DOHH2 (cell line): Measurements from ENCODE around the gene LMO3.

Source experiments
- H3F3A ChIP-seq: fragments of 200-600 bp; sonication (generic), shearing (Covaris generic); 2 replicates; pipeline ENCODE4 v1.6.0; 2016; ENCODE audit warnings: antibody characterized with exemption, mild to moderate bottlenecking; ENCODE audit not compliant: control insufficient read depth, insufficient read depth
- H3K27ac ChIP-seq: fragments of 200-600 bp; sonication (generic); 2 replicates; pipeline ENCODE4 v1.5.1; 2014; ENCODE audit warnings: low read depth, mild to moderate bottlenecking, low read length, moderate library complexity
- H3K27me3 ChIP-seq: fragments of 200-600 bp; sonication (generic); 2 replicates; pipeline ENCODE4 v1.6.1; 2014; ENCODE audit warnings: mild to moderate bottlenecking, low read length, mixed read lengths; ENCODE audit not compliant: control insufficient read depth
- H3K36me3 ChIP-seq: fragments of 200-600 bp; sonication (generic); 2 replicates; pipeline ENCODE4 v1.6.1; 2014; ENCODE audit warnings: mild to moderate bottlenecking, low read length, moderate library complexity, mixed read lengths; ENCODE audit not compliant: control insufficient read depth
- H3K4me1 ChIP-seq: fragments of 200-600 bp; sonication (generic); 2 replicates; pipeline ENCODE4 v1.6.1; 2014; ENCODE audit warnings: mild to moderate bottlenecking, low read length, mixed read lengths; ENCODE audit not compliant: control insufficient read depth
- H3K4me2 ChIP-seq: fragments of 200-600 bp; sonication (generic); 2 replicates; pipeline ENCODE4 v1.6.0; 2014; ENCODE audit warnings: mild to moderate bottlenecking, low read length, moderate library complexity
- H3K4me3 ChIP-seq: fragments of 200-600 bp; sonication (generic); 2 replicates; pipeline ENCODE4 v1.5.1; 2014; ENCODE audit warnings: mild to moderate bottlenecking, low read length, mixed read lengths
- H3K79me2 ChIP-seq: fragments of 200-600 bp; sonication (generic); 2 replicates; pipeline ENCODE4 v1.6.1; 2014; ENCODE audit warnings: mild to moderate bottlenecking, low read length, mixed read lengths; ENCODE audit not compliant: control insufficient read depth
- H3K9me2 ChIP-seq: fragments of 200-600 bp; sonication (generic); replicated peaks from 2 replicates; pipeline ENCODE4 v1.6.1; 2014; ENCODE audit warnings: mild to moderate bottlenecking, low read length, mixed read lengths; ENCODE audit not compliant: control insufficient read depth
- H3K9me3 ChIP-seq: fragments of 200-600 bp; sonication (generic); 2 replicates; pipeline ENCODE4 v1.6.1; 2014; ENCODE audit warnings: antibody characterized with exemption, low read length, mixed read lengths; ENCODE audit not compliant: control insufficient read depth, insufficient read depth
- H4K20me1 ChIP-seq: fragments of 200-600 bp; sonication (generic); 2 replicates; pipeline ENCODE4 v1.6.0; 2014; ENCODE audit warnings: low read depth, mild to moderate bottlenecking, antibody characterized with exemption, low read length, moderate library complexity; ENCODE audit not compliant: control insufficient read depth, insufficient read depth
- EZH2phosphoT487 ChIP-seq: fragments of 200-600 bp; sonication (generic); IDR thresholded peaks from 2 replicates; pipeline ENCODE4 v1.6.1; 2017; ENCODE audit warnings: borderline replicate concordance, mild to moderate bottlenecking, antibody characterized with exemption, low read length, moderate library complexity, mixed read lengths
- TF ChIP-seq, protein P1 (sequence below): fragments of 200-600 bp; sonication (generic); IDR thresholded peaks from one replicate; pipeline ENCODE4 v1.5.1; 2014; ENCODE audit warnings: antibody characterized with exemption, mild to moderate bottlenecking, low read depth, low read length; ENCODE audit not compliant: poor library complexity, severe bottlenecking

The LMO3 gene

GRCh38 chr12:16583969-16584745 lies 21.8 kb downstream of the LMO3 start:
- H3K79me2 ChIP-seq = no peaks in the 10 kb centered on the region
- H4K20me1 ChIP-seq = no peaks in the 10 kb centered on the region
- H3K4me2 ChIP-seq = no peak overlapping the region
- no peak overlapping the region for H3K27ac ChIP-seq
- no peaks in the 10 kb centered on the region for H3F3A ChIP-seq
- no peaks in the 10 kb centered on the region for H3K27me3 ChIP-seq
- H3K4me1 ChIP-seq = no peaks in the 10 kb centered on the region
- no peak overlapping the region for H3K4me3 ChIP-seq
- TF ChIP-seq, protein P1, sequence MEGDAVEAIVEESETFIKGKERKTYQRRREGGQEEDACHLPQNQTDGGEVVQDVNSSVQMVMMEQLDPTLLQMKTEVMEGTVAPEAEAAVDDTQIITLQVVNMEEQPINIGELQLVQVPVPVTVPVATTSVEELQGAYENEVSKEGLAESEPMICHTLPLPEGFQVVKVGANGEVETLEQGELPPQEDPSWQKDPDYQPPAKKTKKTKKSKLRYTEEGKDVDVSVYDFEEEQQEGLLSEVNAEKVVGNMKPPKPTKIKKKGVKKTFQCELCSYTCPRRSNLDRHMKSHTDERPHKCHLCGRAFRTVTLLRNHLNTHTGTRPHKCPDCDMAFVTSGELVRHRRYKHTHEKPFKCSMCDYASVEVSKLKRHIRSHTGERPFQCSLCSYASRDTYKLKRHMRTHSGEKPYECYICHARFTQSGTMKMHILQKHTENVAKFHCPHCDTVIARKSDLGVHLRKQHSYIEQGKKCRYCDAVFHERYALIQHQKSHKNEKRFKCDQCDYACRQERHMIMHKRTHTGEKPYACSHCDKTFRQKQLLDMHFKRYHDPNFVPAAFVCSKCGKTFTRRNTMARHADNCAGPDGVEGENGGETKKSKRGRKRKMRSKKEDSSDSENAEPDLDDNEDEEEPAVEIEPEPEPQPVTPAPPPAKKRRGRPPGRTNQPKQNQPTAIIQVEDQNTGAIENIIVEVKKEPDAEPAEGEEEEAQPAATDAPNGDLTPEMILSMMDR = no peak
- no peak for TF ChIP-seq EZH2phosphoT487
- no peaks in the 10 kb centered on the region for H3K36me3 ChIP-seq
- no peaks in the 10 kb centered on the region for H3K9me3 ChIP-seq
- H3K9me2 ChIP-seq = no peaks in the 10 kb centered on the region

DNA sequence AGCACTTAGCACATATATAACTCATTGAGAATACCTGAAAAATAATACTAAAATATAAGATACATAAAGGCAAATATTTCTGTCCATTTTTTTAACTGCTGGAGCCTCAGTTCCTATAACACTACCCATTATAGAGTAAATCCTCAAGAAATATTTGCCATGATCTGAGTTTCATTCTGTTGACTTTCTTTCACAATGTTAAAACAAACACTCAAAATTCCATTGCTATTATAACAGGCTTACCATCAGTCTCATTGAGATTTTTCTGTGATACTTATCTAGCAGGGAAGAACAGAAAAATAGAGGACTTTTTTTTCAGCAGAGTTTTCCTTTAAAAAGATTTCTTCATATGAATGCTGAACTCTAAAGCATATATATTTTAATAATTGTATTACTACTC lies 24.5 kb downstream of the LMO3 start:
- Histone ChIP-seq H3K4me2 (no peak overlapping the region), H3K9me2 (no peaks in the 10 kb centered on the region), H4K20me1 (no peaks in the 10 kb centered on the region), H3K27me3 (no peaks in the 10 kb centered on the region), H3K9me3 (no peaks in the 10 kb centered on the region), H3K27ac (no peak overlapping the region), H3K4me1 (no peaks in the 10 kb centered on the region), H3K4me3 (no peak overlapping the region), H3K79me2 (no peaks in the 10 kb centered on the region), H3K36me3 (no peaks in the 10 kb centered on the region), H3F3A (no peaks in the 10 kb centered on the region)
- no peak for TF ChIP-seq EZH2phosphoT487
- TF ChIP-seq, protein P1 = no peak

DNA sequence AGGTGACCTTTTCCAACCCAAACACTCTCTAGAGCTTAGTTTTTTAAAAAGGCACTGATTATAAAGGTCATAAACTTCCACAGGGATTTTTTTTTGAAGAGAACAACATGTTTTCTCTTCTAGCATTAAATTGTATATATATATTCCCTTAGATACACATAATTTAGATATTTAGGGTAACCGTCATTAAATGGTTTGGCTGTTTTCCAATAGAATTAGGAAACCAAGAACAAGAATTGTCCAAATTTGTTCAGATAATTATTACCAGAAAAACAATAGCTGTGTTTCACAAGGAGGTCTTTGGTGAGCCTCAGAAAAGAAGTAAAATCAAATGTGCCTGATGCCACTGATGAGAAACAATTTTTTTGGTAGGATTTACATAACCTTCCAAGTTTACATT lies 26.9 kb downstream of the LMO3 start:
- H3K4me2 ChIP-seq = no peak overlapping the region
- H3K9me2 ChIP-seq = no peaks in the 10 kb centered on the region
- no peak for TF ChIP-seq EZH2phosphoT487
- TF ChIP-seq, protein P1 = no peak
- H4K20me1 ChIP-seq = no peaks in the 10 kb centered on the region
- H3F3A ChIP-seq = no peaks in the 10 kb centered on the region
- H3K36me3 ChIP-seq = no peaks in the 10 kb centered on the region
- no peaks in the 10 kb centered on the region for H3K79me2 ChIP-seq
- H3K4me1 ChIP-seq = no peaks in the 10 kb centered on the region
- no peak overlapping the region for H3K27ac ChIP-seq
- H3K4me3 ChIP-seq = no peak overlapping the region
- H3K27me3 ChIP-seq = no peaks in the 10 kb centered on the region
- no peaks in the 10 kb centered on the region for H3K9me3 ChIP-seq
